Suprapubic skin (tissue), 3 donors: ENCODE data around the gene DYNLT5.

Source experiments
- POLR2A ChIP-seq, 2 donors: fragments of 450-650 bp; IDR thresholded peaks; one replicate each; pipeline ENCODE4 v1.6.1; 2017; ENCODE audit warnings: antibody characterized with exemption in 2 of 2, mild to moderate bottlenecking in 2 of 2, moderate library complexity in 2 of 2
- TF ChIP-seq, protein P1 (sequence below), 2 donors: fragments of 200-600 bp in 1 of 2; fragments of 450-650 bp in 1 of 2; sonication (generic) in 1 of 2; IDR thresholded peaks; one replicate each; pipeline ENCODE4 v1.5.1; 2016 to 2019; ENCODE audit warnings: antibody characterized with exemption in 2 of 2, mild to moderate bottlenecking in 1 of 2, moderate library complexity in 1 of 2

DNA sequence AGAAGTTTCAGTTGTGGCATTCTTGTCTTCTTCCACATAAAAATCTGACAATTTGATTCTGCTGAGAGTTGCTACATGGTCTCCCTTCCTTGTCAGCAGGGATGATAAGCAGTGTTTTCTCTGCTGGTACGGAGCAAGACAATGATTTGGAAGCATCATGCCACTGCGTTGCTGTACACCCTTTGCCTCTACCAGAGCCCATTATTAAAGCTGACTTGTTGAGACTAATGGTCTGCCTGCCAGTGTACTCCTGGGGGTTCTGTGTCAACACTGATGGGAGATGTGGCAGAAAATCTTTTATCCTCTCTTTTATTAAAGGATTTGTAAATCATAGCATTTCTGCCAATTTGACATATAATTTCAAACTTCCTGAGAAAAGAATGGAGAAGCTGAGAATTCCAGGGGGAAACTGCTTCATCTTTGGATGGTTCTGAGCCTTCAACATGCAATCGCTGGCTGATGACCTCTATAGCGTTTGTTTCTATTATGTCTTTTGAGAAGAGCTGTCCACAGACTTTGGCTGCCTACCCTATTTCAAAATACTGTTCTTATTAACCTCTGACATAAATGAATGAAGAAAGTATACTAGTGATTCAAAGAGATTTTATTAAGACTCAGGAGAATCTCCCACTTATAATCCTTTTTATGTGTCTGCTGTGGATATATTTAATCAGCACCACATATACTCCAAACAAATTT is 47.9 kb upstream of the DYNLT5 start:
- no peak for TF ChIP-seq POLR2A (IDR thresholded peaks at IDR 0.05)
- TF ChIP-seq, protein P1, sequence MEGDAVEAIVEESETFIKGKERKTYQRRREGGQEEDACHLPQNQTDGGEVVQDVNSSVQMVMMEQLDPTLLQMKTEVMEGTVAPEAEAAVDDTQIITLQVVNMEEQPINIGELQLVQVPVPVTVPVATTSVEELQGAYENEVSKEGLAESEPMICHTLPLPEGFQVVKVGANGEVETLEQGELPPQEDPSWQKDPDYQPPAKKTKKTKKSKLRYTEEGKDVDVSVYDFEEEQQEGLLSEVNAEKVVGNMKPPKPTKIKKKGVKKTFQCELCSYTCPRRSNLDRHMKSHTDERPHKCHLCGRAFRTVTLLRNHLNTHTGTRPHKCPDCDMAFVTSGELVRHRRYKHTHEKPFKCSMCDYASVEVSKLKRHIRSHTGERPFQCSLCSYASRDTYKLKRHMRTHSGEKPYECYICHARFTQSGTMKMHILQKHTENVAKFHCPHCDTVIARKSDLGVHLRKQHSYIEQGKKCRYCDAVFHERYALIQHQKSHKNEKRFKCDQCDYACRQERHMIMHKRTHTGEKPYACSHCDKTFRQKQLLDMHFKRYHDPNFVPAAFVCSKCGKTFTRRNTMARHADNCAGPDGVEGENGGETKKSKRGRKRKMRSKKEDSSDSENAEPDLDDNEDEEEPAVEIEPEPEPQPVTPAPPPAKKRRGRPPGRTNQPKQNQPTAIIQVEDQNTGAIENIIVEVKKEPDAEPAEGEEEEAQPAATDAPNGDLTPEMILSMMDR (IDR thresholded peaks at IDR 0.05), result no peak
